SU-DHL-6 (cell line): ENCODE measurements around the gene APAF1.

Experiments
- CTCF ChIP-seq: fragments of 200-600 bp; sonication (generic); IDR thresholded peaks from one replicate; pipeline ENCODE4 v1.5.1; 2017; ENCODE audit warnings: antibody characterized with exemption, mild to moderate bottlenecking, low read length, moderate library complexity; ENCODE audit not compliant: insufficient read depth, poor library complexity, severe bottlenecking
- EZH2phosphoT487 ChIP-seq: fragments of 200-600 bp; sonication (generic), shearing (Covaris generic); conservative IDR thresholded peaks from 2 replicates; pipeline ENCODE4 v1.6.1; 2018; ENCODE audit warnings: mild to moderate bottlenecking, antibody characterized with exemption, low read length, moderate library complexity, mixed read lengths

GRCh38 chr12:98736352-98737321, 91.5 kb downstream of the APAF1 start:
- no peak for TF ChIP-seq CTCF
- no peak for TF ChIP-seq EZH2phosphoT487
